GM19397 (cell line): ENCODE measurements around the gene SEMA6B.
"Not testable (repeated sequence)": the region's sequence is repeated elsewhere in the genome, so short reads cannot be mapped to it uniquely, and the experiment has no call there.

ENCODE experiments used
- ATAC-seq: cut with Tn5 transposase; IDR thresholded peaks from one replicate; pipeline ENCODE4 v1.9.1; 2021; ENCODE audit warnings: mild to moderate bottlenecking, moderate library complexity; ENCODE audit not compliant: unreplicated experiment

The SEMA6B gene

GRCh38 chr19:4550479-4551050, 8.9 kb downstream of the SEMA6B start:
- ATAC-seq, result no peak

GRCh38 chr19:4550018-4550417, 9.5 kb downstream of the SEMA6B start:
- ATAC-seq, result no peak

GRCh38 chr19:4548238-4548584, 11.3 kb downstream of the SEMA6B start:
- ATAC-seq, result no peak

GRCh38 chr19:4547303-4548237, 11.9 kb downstream of the SEMA6B start:
- no peak for ATAC-seq

GRCh38 chr19:4543842-4544647, 15.4 kb downstream of the SEMA6B start:
- ATAC-seq, result no peak

GRCh38 chr19:4542896-4543841, 16.3 kb downstream of the SEMA6B start:
- ATAC-seq, result no peak

- ATAC-seq, result not testable (repeated sequence)
Measured at GRCh38 chr19:4541806-4542145, 17.7 kb downstream of the SEMA6B start.

- ATAC-seq, result no peak
Measured at GRCh38 chr19:4541114-4541805, 18.2 kb downstream of the SEMA6B start.

- no peak for ATAC-seq
Measured at GRCh38 chr19:4539693-4540581, 19.5 kb downstream of the SEMA6B start, which contains the start of gene LRG1. Gene LRG1 (minus strand): TSS chr19:4540036. CDS start chr19:4540013, 23 bp downstream.

GRCh38 chr19:4539169-4539692, 20.3 kb downstream of the SEMA6B start:
- ATAC-seq, result no peak

- ATAC-seq, result no peak
Measured at GRCh38 chr19:4538601-4538954, 20.9 kb downstream of the SEMA6B start.

GRCh38 chr19:4537953-4538600, 21.4 kb downstream of the SEMA6B start:
- no peak for ATAC-seq

- no peak for ATAC-seq
Measured at GRCh38 chr19:4536798-4537197, 22.7 kb downstream of the SEMA6B start.

GRCh38 chr19:4534836-4535658, 24.4 kb downstream of the SEMA6B start, which contains the start of gene PLIN5:
Gene PLIN5 (minus strand): TSS chr19:4535224. CDS start chr19:4534074, 1,150 bp downstream.
- no peak for ATAC-seq

GRCh38 chr19:4533835-4534424, 25.6 kb downstream of the SEMA6B start:
- no peak for ATAC-seq

- no peak for ATAC-seq
Measured at GRCh38 chr19:4533334-4533733, 26.1 kb downstream of the SEMA6B start.
